ENCODE results near the gene MTA1.

MTA1 gene

DNA sequence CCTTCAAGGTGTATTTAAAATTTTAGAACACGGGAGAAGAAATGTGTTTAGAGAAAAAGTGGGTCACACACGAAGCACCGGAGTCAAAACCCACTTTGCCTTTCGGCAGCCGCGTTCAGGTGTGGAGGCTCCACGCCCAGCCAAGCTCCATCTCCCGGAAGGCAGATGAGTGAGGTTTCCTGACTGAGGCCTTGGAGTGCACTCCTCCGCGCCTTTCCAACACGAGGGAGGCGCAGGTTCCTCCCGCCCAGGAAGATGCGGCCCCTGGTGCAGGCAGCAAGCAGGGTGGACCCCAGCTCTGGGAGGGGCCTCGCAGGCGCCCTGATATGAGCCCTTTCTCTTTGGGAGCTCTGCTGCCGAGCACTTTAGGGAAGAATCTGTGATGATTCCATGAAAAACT, 22.5 kb downstream of the MTA1 start:
- in situ Hi-C loops (cut with HindIII; ENCODE audit: low sequenced_read_pairs) = no loop called here

DNA sequence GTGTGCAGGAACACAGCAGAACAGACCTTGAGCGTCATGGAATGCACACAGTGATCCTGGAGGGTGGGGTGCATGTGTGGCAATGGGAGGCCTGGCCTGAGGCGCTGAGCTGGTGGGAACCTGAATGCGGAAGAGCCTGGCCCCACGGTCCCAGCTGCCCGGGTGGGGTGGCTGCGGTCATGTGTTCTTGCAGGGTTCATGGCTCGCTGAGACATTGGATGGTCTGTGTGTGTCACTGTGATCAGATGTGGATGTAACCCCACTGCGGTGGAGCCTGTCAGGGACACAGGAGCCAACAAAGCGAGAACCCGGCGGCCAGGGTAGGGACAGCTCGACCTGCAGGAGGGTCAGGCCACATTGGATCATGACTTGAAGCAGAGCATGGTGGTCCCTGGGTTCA, 23.2 kb downstream of the MTA1 start:
- in situ Hi-C loops (cut with HindIII; ENCODE audit: low sequenced_read_pairs) = no loop called here

DNA sequence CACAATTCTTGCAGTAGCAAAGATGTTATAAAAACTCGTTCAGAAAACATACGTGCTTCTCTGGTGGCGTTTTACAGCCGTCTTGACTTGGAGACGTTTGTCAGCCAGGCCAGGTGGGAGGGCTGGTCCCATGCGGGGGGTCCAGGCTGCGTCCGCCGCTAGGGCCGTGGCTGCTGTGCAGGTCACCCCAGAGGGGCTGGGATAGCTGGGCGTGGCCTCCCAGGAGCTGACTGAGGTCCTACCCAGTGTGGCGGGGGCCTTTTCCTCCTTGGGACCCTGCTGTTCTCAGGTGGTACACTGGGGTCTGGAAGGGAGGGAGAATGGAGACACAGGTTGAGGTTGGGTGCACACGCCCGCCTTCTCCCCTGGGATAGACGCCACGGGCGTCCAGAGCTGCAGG, 25.2 kb downstream of the MTA1 start:
- in situ Hi-C loops (cut with HindIII; ENCODE audit: low sequenced_read_pairs) = no loop called here

DNA sequence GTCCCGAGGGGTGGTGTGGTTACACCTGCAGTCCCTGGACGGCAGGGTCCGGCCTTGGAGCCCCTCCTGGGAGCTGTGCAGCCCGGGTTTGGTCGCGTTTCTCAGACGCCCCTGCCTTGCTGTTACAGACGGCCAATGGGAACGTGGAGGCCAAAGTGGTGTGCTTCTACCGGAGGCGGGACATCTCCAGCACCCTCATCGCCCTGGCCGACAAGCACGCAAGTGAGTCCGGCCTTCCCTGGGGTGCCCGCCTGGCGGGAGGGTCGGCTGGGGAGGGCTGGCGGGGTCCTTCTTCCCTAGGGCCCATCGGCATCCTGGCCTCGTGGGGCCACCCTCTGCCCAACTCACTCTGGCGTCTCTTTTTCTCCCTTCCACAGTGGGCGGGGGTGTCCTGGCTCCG, 25.7 kb downstream of the MTA1 start:
- in situ Hi-C loops (cut with HindIII; ENCODE audit: low sequenced_read_pairs) = no loop called here

DNA sequence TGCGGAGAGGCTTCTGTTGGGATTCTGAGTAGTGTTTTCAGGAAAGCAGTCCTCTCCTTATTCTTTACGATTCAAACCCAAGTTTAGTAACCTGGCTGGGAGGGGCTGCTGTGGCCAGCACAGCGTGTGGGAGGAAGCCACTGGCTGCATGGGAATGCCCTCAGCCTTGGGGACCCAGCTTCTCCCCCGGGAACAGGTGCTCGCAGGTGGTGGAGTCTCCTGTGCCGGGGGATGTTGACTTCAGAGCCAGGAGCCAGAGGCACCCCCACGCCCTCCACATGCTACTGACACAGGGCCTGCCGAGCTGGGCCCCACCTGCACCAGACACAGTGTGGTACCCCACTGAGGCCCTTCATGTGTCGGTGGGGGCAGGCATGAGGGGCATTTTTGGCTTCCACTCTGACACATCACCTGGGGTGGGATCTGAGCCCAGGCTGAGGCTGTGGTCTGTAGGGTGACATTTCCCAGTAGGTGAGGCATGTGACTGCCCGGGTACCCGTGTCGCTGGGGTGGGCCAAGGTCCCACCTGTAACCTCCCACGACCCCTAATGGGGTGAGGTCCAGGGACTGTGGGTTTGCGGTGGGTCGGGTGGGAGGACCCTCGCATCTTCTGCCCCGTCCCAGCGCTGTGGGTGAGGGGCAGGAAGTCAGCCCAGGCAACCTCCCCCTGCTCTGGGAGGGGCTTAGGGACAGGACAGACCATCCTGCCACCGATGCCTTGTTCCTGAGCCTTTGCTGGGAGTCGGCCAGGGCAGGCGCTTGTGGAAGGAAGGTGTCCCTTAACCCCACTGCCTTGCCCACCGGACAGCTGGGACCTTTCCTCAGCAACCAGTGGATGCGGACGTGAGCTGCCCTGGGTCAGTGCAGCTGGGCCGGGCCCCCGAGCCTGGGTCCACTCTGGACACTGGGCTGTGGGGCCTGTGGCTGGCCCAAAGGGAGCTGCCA, 26.5 kb downstream of the MTA1 start:
- in situ Hi-C loops (cut with HindIII; ENCODE audit: low sequenced_read_pairs) = no loop called here

DNA sequence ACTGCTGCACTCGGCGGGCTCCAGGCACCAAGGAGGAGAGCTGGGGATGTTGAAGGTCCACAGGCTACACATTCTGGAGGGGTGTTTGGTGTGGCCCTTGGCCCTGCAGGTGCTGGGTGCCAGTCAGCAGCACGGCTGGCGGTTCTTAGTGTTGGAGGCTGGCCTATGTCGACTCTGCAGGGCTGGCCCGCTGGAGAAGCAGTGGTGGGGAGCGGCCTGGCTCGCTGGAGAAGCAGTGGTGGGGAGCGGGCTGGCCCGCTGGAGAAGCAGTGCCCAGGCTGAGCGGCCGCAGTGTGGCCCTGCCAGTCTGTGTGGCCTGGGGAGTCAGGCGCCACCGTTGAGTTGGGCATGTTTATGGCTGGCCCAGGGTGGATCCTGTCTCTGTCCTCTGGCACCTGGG, 27.3 kb downstream of the MTA1 start:
- in situ Hi-C loops (cut with HindIII; ENCODE audit: low sequenced_read_pairs) = no loop called here

DNA sequence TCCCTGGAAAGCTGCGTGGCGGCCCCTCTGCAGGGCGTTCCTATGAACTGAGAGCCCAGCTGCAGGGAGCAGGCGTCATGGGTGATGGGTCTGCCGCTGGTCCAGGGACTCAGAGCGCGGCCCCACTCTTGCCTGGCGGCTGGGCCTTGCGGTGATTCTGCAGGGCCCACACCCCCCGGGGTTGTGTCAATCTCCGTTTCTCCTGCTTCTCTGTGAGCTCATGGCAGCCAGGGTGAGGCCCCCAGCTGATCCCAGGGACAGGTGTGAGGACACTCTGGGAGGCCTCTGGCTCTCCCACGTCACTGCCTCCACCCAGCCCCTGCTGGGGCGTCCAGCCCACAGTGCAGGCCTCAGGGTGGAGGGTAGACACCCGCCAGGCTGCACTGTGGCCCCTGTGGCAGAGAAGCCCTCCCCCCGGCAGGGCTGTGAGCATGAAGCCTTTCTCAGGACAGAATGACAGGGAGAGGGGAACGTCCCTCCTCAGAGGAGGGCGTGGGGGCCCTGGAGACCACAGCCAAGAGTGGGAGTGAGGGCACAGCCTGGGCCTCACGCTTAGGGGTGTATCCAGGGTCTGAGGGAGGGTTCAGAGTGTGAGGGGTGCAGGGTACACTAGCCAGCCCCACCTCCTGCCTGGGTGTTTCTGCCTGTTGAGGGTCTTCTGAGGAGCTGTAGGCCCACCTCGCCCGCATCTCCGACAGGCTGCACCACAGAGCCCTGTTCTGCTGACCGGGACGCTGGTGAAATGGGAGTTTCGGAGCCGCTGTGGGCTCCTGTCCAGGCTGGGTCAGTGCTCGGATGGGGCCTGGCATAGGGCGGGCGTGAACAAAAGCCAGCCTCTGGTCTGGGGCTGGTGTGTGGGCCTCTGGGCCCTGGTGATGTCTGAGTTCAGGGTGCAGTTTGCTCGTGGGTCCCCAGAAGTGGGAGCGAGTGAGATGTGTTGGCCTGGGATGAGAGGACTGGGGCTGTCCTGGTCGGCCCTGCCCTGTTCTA, 28.3 kb downstream of the MTA1 start:
- in situ Hi-C loops (cut with HindIII; ENCODE audit: low sequenced_read_pairs) = no loop called here

DNA sequence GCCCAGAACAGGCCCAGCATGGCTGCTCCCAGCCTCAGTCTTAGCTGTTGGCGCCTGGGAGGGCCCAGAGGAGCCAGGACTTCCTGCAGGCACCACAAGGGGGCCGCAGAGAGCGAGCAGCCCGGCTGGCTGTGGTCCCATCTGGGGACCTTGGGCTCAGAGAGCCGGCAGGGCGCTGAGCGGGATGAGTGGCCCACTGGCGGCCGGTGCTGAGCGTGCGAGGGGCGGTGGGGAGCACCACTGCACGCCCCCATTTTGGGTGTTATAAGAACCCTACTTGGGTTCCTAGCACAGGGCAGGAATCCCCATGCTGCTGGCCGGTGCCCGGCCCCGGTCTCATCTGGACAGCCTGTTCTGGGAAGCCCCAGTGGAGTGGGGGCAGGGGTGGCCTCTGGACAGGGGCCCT, 29.1 kb downstream of the MTA1 start:
- in situ Hi-C loops (cut with HindIII; ENCODE audit: low sequenced_read_pairs) = no loop called here

DNA sequence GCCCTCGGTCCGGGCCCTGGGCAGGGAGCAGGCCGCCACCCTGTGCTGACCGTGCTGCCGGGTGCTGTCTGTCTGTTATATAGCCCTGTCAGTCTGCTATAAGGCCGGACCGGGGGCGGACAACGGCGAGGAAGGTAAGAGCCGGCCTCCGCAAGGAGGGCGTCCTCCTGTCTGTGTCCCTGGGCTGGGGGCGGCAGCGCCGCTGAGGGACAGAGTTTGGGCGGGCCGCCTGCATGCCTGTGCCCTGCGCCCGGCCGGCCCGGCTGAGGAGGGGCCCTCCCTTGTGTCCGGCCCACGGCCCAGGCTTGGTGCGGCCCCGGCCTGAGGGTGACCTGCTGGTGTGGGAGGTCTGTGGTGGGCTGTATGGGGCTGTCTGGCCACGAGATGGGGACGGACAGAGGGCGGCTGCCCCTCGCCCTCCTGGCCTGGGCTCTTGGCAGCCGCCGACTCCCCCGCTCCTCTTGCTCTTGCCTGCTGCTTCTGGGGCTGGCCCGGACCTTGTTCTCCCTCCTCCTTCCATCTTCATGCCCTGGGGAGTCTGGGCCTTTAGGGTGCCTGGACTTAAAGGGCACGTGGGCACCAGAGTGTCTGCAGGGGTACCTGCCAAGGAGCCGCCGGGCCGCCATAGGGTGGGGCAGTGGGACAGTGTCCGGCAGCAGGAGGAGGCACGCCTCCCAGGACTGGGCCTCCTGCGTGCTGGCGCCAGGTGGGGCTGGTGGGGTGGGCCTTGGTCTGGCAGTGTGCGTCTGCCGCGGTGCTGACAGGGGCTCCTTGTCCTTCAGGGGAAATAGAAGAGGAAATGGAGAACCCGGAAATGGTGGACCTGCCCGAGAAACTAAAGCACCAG, 29.9 kb downstream of the MTA1 start:
- in situ Hi-C loops (cut with HindIII; ENCODE audit: low sequenced_read_pairs) = no loop called here

DNA sequence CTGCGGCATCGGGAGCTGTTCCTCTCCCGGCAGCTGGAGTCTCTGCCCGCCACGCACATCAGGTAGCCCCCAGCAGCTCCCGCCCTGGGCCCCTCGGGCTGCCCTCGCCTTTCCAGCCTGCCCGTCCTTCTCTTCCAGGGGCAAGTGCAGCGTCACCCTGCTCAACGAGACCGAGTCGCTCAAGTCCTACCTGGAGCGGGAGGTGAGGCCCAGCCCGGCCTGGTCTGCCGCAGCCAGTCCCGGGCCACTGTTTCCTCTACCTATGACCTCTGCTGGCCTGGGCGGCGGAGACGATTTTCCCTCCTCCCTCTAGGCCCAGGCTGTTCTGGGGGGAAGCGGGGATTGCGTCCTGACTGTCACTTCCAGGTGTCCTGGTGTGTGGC, 30.5 kb downstream of the MTA1 start:
- in situ Hi-C loops (cut with HindIII; ENCODE audit: low sequenced_read_pairs) = no loop called here

DNA sequence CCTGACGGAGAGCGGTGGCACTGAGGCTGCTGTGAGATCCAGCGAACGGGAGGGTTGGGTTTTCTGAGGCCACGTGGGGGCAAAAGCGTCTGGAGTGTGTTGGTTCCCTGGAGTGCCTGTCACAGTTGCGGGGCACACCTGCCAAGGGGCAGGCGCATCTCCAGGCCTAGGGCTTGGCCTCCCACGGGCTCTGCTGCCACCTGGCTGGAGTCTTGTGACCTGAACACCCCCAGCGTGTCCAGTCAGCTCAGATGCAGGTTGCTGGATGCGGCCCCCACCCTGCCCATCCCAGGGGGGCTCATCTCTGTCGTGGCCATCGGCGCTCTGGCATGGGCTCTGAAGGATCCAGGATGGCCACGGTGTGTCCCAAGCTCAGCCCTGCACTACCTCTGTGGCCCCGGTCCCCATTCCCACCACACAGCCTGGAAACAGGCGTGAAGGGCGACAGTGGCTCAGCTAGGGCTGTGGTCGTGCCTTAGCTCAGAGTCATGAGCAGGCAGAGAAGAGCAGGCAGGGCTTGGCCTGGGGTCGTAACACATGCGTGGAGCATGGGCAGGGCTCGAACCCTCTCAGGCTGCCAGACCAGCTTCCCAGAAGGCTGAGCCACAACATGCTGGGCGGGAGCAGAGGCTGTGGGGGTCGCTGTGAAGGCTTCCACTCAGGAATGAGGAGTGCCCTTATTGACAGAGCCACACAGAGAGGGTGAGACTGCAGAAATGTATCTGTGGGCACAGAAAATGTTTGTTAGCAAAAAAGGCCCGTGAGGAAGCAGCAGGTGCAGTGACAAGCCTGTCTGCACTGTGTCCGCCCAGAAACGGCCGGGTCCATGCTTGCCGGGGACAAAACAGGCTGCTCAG, 31.5 kb downstream of the MTA1 start:
- in situ Hi-C loops (cut with HindIII; ENCODE audit: low sequenced_read_pairs) = no loop called here

DNA sequence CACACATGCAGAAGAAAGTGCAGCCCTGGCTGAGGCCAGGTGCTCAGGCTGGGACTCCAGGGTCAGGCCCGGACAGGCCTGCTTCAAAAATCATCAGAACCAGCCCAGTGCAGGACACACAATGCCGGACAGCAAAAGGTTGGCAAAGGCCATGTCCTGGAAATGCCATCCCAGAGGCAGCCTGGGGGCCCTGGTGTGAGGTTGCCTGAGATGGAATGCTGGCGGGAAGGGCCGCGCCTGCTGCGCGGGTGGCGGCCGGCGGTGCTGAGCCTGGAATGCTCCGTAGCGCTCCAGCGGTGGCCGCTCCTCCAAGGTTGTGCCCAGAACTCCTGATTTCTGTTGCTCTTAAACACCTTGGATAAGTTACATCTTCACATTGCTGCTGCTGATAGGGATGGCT, 33.3 kb downstream of the MTA1 start:
- in situ Hi-C loops (cut with HindIII; ENCODE audit: low sequenced_read_pairs) = no loop called here

DNA sequence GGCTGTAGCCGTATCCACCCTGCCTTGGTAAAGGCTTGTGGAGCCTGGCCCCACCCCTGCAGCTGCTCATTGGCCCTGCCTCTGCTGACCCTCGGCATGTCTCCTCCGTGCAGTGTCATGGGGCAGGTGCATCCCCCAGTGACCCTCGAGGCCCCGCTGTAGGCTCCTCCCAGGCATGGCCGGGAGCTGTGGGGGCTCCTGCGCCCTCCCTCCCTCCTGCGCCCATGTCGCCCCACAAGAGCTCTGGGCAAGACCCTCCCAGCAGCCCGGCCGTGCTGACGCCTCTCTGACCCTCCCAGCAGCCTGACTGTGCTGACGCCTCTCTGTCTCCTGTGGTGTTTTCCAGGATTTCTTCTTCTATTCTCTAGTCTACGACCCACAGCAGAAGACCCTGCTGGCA, 34.2 kb downstream of the MTA1 start:
- in situ Hi-C loops (cut with HindIII; ENCODE audit: low sequenced_read_pairs) = no loop called here

DNA sequence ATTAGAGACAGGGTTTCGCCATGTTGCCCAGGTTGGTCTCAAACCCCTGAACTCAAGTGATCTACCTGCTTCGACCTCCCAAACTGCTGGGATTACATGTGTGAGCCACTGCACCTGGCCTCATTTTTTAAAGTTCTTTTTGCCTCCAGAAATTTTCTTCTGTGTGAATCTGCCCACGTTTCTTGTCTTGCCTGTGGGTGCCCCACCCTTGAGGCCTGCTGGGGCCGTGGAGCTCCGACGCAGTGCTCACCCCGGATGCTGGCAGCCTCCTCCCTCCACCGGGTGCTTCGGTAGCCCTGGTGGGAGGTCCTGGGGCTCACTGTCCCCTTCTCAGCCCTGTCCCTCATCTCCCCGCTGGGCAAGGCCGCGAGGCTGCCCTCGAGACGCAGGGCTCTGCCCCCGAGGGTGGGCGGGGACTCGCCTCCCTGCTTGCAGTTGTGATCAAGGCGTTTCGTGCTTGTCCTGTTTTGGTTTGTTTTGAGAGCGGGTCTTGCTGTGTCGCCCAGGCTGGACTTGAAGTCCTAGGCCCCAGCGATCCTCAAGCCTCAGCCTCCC, 35.5 kb downstream of the MTA1 start:
- in situ Hi-C loops (cut with HindIII; ENCODE audit: low sequenced_read_pairs) = no loop called here

DNA sequence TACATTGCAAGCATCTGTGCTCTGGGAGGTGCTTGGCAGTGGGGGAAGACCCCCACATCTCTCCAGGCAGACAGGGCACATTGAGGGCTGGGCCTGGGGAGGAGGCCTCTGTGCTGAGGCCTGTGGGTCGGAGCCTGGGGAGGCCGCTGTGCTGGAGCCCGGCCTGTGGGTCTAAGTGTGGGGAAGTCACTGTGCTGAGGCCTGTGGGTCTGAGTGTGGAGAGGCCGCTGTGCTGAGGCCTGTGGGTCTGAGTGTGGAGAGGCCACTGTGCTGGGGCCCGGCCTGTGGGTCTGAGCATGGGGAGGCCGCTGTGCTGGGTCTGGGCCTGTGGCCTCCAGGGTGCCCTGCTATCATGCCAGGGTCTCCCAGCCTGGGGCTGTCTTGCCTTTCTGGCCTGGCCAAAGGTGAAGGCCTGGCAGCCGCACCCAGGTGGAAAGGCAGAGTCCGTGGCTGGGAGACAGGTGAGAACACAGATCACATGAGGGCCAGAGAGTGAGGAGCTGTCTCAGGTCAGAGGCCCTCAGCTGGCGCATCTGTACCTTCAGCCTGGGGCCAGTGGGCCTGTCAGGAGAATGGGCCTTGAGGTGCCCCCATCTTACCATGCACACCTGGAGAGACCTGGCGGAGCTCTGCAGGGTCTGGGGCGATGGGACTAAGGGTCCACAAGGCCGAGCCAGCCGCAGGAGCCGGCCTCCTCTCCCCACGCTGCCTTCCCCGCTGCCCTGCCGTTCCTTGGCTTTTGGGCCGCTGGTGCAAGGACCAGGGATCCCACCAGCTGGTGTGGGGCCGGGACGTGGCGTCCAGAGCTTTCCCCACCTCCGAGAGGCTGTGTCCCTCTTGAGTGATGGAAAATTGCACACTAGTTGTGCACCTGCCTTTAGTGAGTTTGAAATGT, 36.4 kb downstream of the MTA1 start:
- in situ Hi-C loops (cut with HindIII; ENCODE audit: low sequenced_read_pairs) = no loop called here

DNA sequence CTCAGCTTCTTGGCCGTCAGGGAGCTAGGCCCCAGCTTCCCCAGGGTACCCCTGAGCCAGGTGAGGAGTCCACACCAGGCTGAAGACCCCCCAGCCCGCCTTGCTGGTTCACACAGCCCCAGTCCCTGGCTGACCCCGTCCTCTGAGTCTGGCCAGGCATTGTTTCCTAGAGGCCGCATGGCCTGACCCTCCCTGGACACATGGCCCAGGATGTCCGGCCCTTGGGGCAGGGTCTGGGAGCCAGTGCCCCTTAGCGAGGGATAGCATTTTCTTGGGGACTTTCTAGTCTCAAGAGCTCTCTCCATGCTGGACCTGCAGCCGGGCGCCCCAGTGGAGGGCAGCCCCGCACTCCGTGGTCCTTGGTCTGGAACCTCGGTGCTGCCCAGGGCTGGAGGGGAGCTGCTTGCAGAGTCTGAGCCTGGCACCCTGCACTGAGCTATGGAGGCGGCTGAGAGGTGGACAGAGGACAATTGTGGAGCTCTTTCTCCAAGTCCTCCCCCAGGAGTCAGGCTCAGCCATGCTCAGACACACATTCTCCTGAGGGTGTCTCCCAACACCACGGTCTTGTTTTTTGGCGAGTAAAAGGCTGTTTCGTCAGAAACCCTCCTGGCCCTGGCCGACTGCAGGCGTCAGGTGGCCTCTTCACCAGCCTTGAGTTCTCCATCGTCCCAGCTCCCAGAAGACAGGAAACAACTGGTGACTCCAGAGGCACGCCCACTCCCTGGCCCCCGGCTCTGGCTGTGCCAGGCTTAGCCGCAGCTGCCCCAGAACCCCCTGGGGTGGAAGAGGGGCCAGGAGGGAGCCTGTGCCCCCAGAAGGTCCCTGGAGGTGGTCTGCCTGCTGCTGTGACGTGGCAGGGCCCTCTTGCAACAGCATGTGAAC, 37.4 kb downstream of the MTA1 start:
- in situ Hi-C loops (cut with HindIII; ENCODE audit: low sequenced_read_pairs) = no loop called here

DNA sequence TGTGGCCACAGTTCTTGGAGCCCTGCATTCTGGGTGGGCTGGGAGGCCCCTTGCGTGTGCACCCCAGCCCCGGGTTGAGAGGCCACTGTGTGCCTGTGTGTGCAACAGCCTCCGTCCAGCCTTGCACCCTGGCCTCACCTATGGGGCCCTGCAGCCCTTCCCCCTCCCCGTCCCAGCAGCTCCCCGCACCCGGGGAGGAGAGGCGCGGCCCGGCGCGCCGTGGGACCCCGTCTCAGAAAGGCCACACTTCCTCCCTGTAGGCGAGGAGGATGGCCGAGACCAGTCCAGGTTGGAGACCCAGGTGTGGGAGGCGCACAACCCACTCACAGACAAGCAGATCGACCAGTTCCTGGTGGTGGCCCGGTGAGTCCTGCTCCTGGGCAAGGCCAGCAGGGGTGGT, 38.4 kb downstream of the MTA1 start:
- in situ Hi-C loops (cut with HindIII; ENCODE audit: low sequenced_read_pairs) = no loop called here

DNA sequence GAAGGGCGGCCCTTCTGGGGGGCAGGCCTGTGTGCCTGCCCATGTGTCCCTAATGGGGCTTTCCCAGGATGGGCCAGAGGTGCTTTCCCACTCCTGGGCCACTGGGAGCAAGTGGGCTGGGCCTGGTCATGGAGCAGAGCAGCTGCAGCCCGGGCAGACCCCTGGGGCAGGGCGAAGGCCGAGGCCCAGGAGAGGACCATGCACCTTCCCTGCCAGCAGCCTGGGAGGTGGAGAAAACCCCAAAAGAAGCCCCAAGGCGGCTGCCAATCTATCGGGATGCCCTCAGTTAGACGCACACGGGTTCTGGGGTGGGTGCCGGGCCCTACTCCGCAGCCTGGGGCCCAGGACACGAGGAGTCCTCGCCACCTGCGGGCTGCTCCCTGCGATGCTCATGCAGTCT, 38.9 kb downstream of the MTA1 start:
- in situ Hi-C loops (cut with HindIII; ENCODE audit: low sequenced_read_pairs) = no loop called here
